ENCODE measurements around the gene WNT11.

The WNT11 gene

DNA sequence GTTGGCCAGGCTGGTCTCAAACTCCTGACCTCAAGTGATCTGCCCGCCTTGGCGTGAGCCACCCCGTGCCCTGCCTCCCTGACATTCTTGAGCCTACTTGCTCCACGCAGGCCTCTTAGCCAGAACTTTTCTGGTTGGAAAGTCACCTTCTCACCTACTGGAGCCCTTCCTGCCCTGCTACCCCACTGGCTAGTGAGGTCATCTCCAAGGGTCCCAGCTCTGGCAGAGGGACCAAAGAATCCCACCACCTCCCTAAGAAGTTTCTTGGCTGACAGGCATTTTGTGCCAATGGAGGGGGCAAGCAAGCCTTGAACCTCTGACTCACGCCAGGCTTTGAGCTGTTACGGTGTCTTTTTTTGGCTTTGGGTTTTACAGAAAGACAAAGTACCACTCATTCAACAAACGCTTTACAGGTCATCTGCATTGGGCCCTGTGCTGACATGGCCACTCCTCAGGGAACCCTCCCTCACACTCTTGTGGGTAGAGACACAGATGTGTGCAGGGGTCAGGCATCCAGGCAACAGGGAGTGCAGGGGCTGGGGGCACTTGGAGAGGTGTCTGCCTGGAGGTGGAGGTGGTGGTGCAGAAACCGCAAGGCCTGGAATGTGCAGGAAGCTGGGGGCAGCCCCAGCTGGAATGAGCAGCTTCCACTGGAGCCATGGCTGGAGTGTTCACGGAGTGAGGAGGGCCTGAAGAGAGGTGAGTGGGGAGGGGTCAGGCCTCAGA, 27.1 kb upstream of the WNT11 start:
- H3K4me3 ChIP-seq (ENCODE audit: low read length), result no peak overlapping the region
- H3K9ac ChIP-seq (ENCODE audit: low read length), result no peak overlapping the region
- H2AFZ ChIP-seq (ENCODE audit: low read length), result no peak overlapping the region
- H3K27me3 ChIP-seq (replicated peaks; ENCODE audit: insufficient read depth, low read length), result no peaks in the 10 kb centered on the region; the same call in 1 of the 2 replicates
- peaks cover 35% of the 10 kb centered on the region for H3K4me1 ChIP-seq (ENCODE audit: low read length)
- H4K20me1 ChIP-seq (ENCODE audit: insufficient read depth, low read length), result no peaks in the 10 kb centered on the region
- no peaks in the 10 kb centered on the region for H3K9me3 ChIP-seq (replicated peaks; ENCODE audit: insufficient read depth, low read length)
- no peaks in the 10 kb centered on the region for H3K36me3 ChIP-seq (replicated peaks; ENCODE audit: insufficient read depth, low read length)
- no peaks in the 10 kb centered on the region for H3K79me2 ChIP-seq (ENCODE audit: low read length)
- peaks cover 23% of the 10 kb centered on the region for H3F3A ChIP-seq (ENCODE audit: insufficient read depth, low read length)
- no peak for DNase-seq
- no peaks in the 10 kb centered on the region for H3K9me2 ChIP-seq (replicated peaks; ENCODE audit: insufficient read depth, low read length)
- H3K27ac ChIP-seq (ENCODE audit: low read length), result no peak overlapping the region
- H3K4me2 ChIP-seq (ENCODE audit: low read depth, low read length), result no peak overlapping the region
- no peak for TF ChIP-seq EZH2 (optimal IDR thresholded peaks at IDR 0.05; ENCODE audit: low read depth, low read length)
- TF ChIP-seq, protein P1, sequence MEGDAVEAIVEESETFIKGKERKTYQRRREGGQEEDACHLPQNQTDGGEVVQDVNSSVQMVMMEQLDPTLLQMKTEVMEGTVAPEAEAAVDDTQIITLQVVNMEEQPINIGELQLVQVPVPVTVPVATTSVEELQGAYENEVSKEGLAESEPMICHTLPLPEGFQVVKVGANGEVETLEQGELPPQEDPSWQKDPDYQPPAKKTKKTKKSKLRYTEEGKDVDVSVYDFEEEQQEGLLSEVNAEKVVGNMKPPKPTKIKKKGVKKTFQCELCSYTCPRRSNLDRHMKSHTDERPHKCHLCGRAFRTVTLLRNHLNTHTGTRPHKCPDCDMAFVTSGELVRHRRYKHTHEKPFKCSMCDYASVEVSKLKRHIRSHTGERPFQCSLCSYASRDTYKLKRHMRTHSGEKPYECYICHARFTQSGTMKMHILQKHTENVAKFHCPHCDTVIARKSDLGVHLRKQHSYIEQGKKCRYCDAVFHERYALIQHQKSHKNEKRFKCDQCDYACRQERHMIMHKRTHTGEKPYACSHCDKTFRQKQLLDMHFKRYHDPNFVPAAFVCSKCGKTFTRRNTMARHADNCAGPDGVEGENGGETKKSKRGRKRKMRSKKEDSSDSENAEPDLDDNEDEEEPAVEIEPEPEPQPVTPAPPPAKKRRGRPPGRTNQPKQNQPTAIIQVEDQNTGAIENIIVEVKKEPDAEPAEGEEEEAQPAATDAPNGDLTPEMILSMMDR (IDR thresholded peaks at IDR 0.05; ENCODE audit: low read length), result no peak

DNA sequence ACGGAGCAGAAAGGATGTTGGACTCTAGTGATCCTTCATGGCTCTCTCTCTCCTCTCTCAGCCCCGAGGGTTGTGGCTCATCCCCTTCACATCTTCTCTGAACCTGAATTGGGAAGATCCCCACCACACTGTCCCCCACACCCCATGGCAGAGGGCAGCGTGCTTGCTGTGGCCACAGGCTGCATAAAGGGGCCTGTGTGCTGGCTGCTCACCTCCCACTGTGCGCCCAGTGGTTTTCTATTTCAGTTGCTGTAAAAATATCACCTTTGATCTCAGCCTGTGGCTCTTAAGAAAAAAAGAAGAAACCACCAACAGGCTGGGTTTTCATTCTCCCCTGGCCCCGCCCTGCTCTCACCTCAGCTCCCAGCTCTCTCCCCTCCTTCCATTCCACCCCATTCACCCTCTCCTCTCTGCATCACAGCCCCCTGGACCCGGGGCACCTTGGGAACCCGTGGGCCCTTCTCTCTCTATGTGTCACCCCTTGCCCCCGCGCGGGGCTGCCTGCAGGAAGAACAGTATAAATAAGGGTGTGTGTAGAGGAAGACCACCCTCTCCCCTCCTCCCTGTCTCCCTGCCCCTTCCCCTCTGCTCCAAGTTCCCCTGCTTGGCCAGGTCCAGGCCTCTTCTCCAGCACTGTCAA, 25.8 kb upstream of the WNT11 start:
- H3K4me2 ChIP-seq (ENCODE audit: low read depth, low read length), result peak overlapping the region; percentile 98

DNA sequence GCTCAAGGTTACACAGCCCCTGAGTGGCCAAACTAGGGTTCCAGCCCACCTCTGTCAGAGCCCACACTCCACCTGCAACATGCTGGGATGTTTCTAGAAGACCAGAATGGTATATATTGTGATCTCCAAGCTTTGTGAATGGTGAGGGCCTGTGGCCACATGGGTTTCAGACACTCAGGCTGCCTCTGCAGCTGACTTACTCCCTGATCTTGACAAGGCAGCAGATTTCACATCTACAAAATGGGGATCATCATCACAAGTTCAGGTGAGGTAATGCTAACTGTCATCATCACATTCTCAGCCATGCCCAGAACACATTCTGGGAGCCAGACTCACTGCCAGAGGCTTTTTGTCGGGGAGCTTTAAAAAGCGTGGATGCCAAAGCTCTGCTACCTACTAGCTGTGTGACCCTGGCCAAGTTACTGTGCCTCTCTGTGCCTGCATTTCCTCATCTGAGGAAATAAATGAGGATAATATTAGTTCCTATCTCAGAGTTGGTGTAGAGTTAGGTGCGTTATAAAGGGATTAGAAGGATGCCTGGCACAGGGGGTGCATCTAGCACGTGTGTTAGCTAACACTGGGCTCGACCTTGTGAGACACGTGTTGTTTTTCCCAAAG, 24.9 kb upstream of the WNT11 start:
- Histone ChIP-seq H4K20me1 (ENCODE audit: insufficient read depth, low read length) (no peaks in the 10 kb centered on the region), H3K79me2 (ENCODE audit: low read length) (no peaks in the 10 kb centered on the region), H3F3A (ENCODE audit: insufficient read depth, low read length) (peaks cover 23% of the 10 kb centered on the region), H3K27ac (ENCODE audit: low read length) (peak overlapping the region; percentile 72; the same call in 1 of the 2 replicates), H3K36me3 (replicated peaks; ENCODE audit: insufficient read depth, low read length) (no peaks in the 10 kb centered on the region), H3K9me2 (replicated peaks; ENCODE audit: insufficient read depth, low read length) (no peaks in the 10 kb centered on the region), H3K9ac (ENCODE audit: low read length) (peak overlapping the region; percentile 46; the same call in 1 of the 2 replicates), H2AFZ (ENCODE audit: low read length) (peak overlapping the region; percentile 89), H3K4me1 (ENCODE audit: low read length) (peaks cover 44% of the 10 kb centered on the region), H3K27me3 (replicated peaks; ENCODE audit: insufficient read depth, low read length) (no peaks in the 10 kb centered on the region), H3K9me3 (replicated peaks; ENCODE audit: insufficient read depth, low read length) (no peaks in the 10 kb centered on the region), H3K4me2 (ENCODE audit: low read depth, low read length) (peak overlapping the region; percentile 98), H3K4me3 (ENCODE audit: low read length) (0 out of 2 replicates have a peak overlapping the region, but pooled peaks have one; percentile 32)
- no peak for TF ChIP-seq EZH2phosphoT487 (IDR thresholded peaks at IDR 0.05; ENCODE audit: low read length)
- TF ChIP-seq, protein P1 (IDR thresholded peaks at IDR 0.05; ENCODE audit: low read length), result no peak
- TF ChIP-seq EZH2 (optimal IDR thresholded peaks at IDR 0.05; ENCODE audit: low read depth, low read length), result no peak
- DNase-seq, result peak; percentile 39

More for the DNA sequence above, 25.8 kb upstream of the WNT11 start:
- Histone ChIP-seq H3K9ac (ENCODE audit: low read length) (peak overlapping the region; percentile 46), H3K9me2 (replicated peaks; ENCODE audit: insufficient read depth, low read length) (no peaks in the 10 kb centered on the region), H3K4me1 (ENCODE audit: low read length) (peaks cover 44% of the 10 kb centered on the region), H3K9me3 (replicated peaks; ENCODE audit: insufficient read depth, low read length) (no peaks in the 10 kb centered on the region), H3K27me3 (replicated peaks; ENCODE audit: insufficient read depth, low read length) (no peaks in the 10 kb centered on the region), H2AFZ (ENCODE audit: low read length) (peak overlapping the region; percentile 89), H4K20me1 (ENCODE audit: insufficient read depth, low read length) (no peaks in the 10 kb centered on the region), H3K36me3 (replicated peaks; ENCODE audit: insufficient read depth, low read length) (no peaks in the 10 kb centered on the region), H3K4me3 (ENCODE audit: low read length) (peak overlapping the region; percentile 32; the same call in 1 of the 2 replicates), H3K79me2 (ENCODE audit: low read length) (no peaks in the 10 kb centered on the region), H3K27ac (ENCODE audit: low read length) (peak overlapping the region; percentile 72), H3F3A (ENCODE audit: insufficient read depth, low read length) (peaks cover 23% of the 10 kb centered on the region)
- peak; percentile 83 for DNase-seq
- TF ChIP-seq EZH2 (optimal IDR thresholded peaks at IDR 0.05; ENCODE audit: low read depth, low read length) (no peak), EZH2phosphoT487 (IDR thresholded peaks at IDR 0.05; ENCODE audit: low read length) (no peak)
- TF ChIP-seq, protein P1 (IDR thresholded peaks at IDR 0.05; ENCODE audit: low read length), result no peak

Data from MM.1S (cell line).